Measurements from ENCODE around the gene NELL2.

The NELL2 gene

DNA sequence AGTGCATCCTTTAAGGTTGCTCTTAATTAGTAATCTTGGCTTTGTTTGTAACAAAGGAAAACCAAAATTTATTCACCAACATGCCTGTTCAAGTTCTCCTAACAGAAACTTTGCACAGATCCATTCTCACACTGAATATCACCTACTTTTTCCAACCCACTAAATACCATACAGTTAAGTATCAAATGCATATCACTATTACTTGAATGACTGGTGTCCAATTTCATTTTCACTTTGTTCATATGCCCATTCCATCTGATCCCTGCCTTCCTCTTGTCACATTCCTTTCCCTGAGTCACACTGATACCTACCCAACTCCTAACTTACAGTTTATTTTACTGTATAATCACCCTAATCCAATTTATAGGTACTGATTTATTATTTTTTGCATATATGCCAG is 286.4 kb downstream of the NELL2 start:
- no peak for DNase-seq
- H3K4me3 Mint-ChIP-seq: no peak overlapping the region
- peaks cover 0 to 6% of the 10 kb centered on the region in 2 donors for H3K9me3 Mint-ChIP-seq
- ATAC-seq: peak; percentile 77
- no peaks in the 10 kb centered on the region for H3K27me3 Mint-ChIP-seq
- H3K27ac Mint-ChIP-seq: peak overlapping the region in 1 of 2 donors; percentile 75
- peaks cover 14% of the 10 kb centered on the region for H3K4me1 Mint-ChIP-seq

DNA sequence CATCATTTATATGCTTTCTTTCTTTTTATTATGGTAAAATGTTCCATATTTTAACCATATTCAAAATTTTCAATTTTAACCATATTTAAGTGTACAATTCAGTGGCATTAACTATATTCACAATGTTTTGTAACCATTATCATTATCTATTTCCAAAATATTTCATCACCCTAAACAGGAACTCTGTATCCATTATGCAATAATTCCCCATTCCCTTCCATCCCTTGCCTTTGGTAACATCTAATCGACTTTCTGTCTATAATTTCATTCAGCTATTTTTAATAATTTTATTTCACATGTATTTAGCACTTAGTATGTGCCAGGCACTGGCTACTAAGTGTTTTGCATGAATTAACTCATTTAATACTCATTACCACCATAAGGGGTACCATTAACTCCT is 287.5 kb downstream of the NELL2 start:
- no peaks in the 10 kb centered on the region for H3K27me3 Mint-ChIP-seq
- peak overlapping the region; percentile 9 to 82 for H3K27ac Mint-ChIP-seq
- no peak overlapping the region for H3K4me3 Mint-ChIP-seq
- peaks cover 20% of the 10 kb centered on the region for H3K4me1 Mint-ChIP-seq
- ATAC-seq (no peak), DNase-seq (no peak)
- H3K9me3 Mint-ChIP-seq: peaks cover 0 to 6% of the 10 kb centered on the region in 2 donors

DNA sequence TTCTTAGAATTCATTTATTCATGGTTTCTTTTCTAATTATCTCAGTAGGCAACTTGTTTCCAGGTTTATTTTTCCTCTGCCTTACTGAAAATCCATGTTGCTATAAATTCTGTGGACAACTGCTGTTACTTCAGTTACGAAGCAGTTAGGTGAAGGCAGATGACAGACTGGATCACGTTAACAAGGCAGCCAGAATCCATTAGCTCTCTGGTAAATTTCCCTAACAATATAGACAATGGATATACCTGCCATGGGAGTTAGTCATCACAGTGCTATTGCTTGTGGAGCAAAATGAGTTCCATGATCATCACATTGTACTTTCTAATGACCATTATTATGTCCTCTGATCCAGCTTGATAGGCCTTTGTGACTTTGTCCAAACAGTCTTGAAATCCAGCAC is 291.5 kb downstream of the NELL2 start:
- no peak for DNase-seq

DNA sequence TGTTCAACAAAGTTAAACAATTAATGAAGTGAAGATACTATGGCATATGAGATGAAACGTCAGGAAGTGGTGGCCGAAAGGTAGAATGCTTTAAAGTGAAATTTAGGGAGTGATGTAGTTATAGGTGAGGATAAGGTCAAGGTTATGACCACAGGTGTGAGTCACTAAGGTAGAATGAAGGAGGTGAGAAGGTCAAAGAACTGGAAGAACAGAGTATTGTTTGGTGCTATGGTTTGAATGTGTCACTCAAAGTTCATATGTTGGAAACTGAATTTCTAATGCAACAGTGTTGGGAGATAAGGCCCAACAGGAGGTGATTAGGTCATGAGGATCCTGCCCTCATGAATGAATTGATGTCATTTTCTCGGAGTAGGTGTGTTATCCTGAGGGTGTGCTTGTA is 293.6 kb downstream of the NELL2 start:
- H3K4me1 Mint-ChIP-seq: peaks cover 24% of the 10 kb centered on the region
- H3K9me3 Mint-ChIP-seq: no peaks in the 10 kb centered on the region
- no peaks in the 10 kb centered on the region for H3K27me3 Mint-ChIP-seq
- ATAC-seq: peak; percentile 93
- no peak overlapping the region for H3K4me3 Mint-ChIP-seq
- no peak for DNase-seq
- peak overlapping the region in 1 of 2 donors; percentile 16 for H3K27ac Mint-ChIP-seq

More for the DNA sequence above, 291.5 kb downstream of the NELL2 start:
- no peak overlapping the region for H3K4me3 Mint-ChIP-seq
- ATAC-seq: no peak
- no peak overlapping the region for H3K27ac Mint-ChIP-seq
- H3K4me1 Mint-ChIP-seq: peaks cover 27% of the 10 kb centered on the region
- no peaks in the 10 kb centered on the region for H3K9me3 Mint-ChIP-seq
- no peaks in the 10 kb centered on the region for H3K27me3 Mint-ChIP-seq

DNA sequence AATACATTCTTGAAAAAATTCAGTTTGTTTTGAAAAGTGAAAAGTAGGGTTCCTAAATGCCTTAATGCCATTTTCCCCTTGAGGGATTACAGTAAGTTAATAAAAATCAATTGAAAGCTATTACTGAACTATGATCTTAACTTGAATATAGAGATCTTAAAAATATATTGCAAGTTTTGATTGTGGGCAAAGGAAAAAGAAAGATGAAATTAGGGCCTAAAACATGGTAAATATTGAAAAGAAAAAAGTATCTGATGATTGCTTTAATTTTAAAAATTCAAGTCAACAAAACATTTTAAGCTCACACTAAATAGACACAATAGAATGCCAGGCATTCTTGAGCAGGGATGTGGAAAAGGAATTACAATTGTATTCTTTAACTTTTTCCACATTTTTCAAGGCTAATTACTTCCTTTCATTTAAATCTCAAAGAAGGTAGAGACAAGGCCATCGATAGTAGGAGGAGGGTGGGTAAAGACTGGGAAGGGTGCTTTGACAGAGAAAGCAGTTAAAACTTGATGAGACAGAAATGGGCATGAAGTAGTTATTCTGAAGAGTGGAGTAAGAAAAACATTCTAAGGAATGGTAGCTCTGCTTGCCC is 294.4 kb downstream of the NELL2 start:
- DNase-seq: no peak
- no peaks in the 10 kb centered on the region for H3K27me3 Mint-ChIP-seq
- no peak for ATAC-seq
- peak overlapping the region in 1 of 2 donors; percentile 81 for H3K27ac Mint-ChIP-seq
- peaks cover 24% of the 10 kb centered on the region for H3K4me1 Mint-ChIP-seq
- no peaks in the 10 kb centered on the region for H3K9me3 Mint-ChIP-seq
- no peak overlapping the region for H3K4me3 Mint-ChIP-seq

DNA sequence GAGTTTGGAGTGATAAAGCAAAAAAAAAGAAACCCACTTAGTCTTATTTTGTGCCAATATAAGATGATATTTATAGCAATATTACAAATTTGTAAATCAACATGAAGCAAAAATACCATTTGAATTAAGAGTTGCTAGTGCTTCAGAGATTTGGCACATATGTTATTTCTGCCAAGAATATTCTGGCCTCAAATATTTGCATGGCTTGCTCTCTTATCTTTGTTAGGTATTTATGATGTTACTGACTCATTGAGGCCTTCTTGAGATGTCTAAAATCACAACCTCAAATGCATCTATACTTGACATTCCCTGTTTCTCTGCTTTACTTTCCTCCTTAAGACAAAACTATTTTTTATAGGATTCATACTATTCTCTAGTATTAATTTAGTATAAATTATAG is 301.5 kb downstream of the NELL2 start:
- H3K9me3 Mint-ChIP-seq: no peaks in the 10 kb centered on the region
- H3K27me3 Mint-ChIP-seq: no peaks in the 10 kb centered on the region
- no peak overlapping the region for H3K27ac Mint-ChIP-seq
- ATAC-seq (no peak), DNase-seq (no peak)
- no peaks in the 10 kb centered on the region for H3K4me1 Mint-ChIP-seq
- no peak overlapping the region for H3K4me3 Mint-ChIP-seq

DNA sequence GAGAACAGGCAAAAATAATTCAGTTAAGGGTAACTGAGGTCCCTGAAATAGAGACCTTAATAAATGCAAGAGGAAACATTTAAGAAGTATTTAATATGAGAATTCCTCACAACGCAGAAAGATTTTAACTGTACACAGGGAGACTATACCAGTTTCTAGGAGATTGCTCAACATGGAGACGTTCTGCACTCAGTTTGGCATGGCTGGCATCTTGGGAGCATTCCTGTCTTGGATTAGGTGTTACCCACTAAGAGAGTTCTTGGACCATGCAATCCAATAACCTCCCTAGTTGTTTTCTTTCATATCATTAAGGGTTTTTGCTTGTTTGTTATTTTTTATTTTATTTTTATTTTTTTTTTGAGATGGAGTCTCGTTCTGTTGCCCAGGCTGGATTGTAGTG is 302.4 kb downstream of the NELL2 start:
- H3K4me3 Mint-ChIP-seq: no peak overlapping the region
- no peaks in the 10 kb centered on the region for H3K27me3 Mint-ChIP-seq
- H3K9me3 Mint-ChIP-seq: no peaks in the 10 kb centered on the region
- H3K4me1 Mint-ChIP-seq: no peaks in the 10 kb centered on the region
- no peak for ATAC-seq
- H3K27ac Mint-ChIP-seq: no peak overlapping the region
- DNase-seq: no peak

DNA sequence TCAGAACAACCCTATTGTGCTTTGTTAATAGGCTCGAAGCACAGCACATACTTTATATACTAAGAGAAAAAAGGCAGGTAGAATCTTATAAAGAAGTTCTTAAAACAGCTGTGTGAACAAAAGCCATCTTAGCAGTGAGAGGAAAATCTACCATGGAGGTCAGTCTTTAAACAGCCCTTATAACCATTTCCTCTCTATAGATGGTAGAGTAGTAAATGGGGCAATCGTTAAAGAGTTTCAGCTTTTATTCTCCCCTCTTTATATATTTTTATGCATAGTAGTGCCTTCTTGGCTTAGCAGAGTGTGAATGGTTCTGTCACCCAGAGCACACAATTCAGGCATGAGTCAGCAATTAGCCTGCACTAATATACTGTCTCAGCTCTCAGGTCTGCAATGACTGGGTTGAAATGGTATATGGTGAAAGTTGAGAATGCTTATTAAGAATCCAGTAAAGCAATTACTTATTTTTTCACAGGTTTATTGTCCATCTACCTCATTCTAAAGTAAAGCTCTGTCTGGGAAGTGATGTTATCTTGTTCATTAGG is 305.0 kb downstream of the NELL2 start:
- ATAC-seq: no peak
- Mint-ChIP-seq H3K27me3 (no peaks in the 10 kb centered on the region), H3K9me3 (no peaks in the 10 kb centered on the region), H3K4me1 (no peaks in the 10 kb centered on the region), H3K27ac (peak overlapping the region in 1 of 2 donors; percentile 48), H3K4me3 (no peak overlapping the region)
- no peak for DNase-seq

DNA sequence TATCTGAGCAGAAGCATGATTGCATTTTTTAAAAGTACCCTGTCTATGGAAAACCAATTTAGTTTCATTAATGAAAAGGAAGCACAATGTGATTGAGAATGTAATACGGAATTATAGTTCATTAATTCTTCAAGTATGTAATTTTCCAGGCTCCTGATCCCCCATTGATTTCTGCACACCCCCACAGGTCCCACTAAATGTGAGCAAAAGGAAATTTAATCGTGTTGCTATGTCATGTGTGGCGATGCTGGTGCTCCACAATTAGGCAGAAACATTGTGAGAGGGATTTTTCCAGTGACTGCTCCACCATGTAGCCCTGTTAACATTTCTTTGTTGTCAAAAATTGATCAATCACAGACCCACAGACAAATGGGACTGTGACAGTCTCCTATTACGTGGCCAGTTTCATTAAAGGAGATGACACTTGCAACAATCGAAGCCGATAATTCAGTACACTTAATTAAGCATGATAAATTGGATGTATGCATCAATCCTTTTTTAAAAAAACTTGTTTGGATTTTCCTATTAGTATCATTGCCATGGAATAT is 306.0 kb downstream of the NELL2 start:
- Mint-ChIP-seq H3K4me1 (peaks cover 9% of the 10 kb centered on the region), H3K4me3 (no peak overlapping the region), H3K9me3 (peaks cover 0 to 9% of the 10 kb centered on the region in 2 donors), H3K27me3 (no peaks in the 10 kb centered on the region), H3K27ac (no peak overlapping the region)
- no peak for DNase-seq
- no peak for ATAC-seq

DNA sequence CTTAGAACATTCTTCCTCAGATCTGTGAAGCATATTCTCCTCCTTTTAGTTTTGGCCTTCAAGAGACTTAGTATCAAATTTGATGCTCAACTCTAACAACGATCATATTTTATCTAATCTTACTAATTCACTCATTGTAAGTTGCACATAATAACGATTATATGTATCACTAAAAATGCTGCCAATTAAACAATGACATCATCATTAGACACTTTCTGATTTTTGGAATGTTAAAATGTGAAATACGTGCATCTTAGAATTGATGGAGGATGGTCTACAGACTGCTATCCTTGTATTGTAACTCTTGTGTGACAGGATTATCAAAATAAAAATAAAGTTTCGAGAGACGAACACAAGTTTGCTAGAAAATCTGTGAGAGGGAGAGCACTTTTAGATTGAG is 311.0 kb downstream of the NELL2 start:
- no peak overlapping the region for H3K4me3 Mint-ChIP-seq
- H3K9me3 Mint-ChIP-seq: peaks cover 0 to 12% of the 10 kb centered on the region in 2 donors
- no peaks in the 10 kb centered on the region for H3K27me3 Mint-ChIP-seq
- DNase-seq: no peak
- peaks cover 20% of the 10 kb centered on the region for H3K4me1 Mint-ChIP-seq
- no peak overlapping the region for H3K27ac Mint-ChIP-seq
- no peak for ATAC-seq

DNA sequence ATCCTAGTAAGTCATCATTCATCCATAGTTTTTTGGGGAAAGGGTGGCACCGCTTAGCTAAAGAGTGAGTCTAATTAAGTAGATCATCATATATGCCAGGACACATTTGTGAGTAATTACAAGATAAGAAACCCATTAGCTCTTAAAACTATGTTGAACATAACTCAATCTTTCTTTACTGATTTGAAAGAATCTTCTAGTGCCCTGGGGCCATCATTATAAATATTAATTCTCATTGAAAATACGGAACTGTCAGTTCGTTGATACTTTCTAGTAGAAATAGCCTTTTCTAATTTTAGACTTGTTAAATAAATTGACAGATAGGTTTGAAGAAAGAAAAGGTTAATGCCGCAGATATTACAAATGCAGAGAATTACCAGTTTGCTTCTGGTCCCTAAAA is 312.6 kb downstream of the NELL2 start:
- ATAC-seq (no peak), DNase-seq (no peak)
- Mint-ChIP-seq H3K9me3 (peaks cover 0 to 16% of the 10 kb centered on the region in 2 donors), H3K4me3 (no peak overlapping the region), H3K4me1 (peaks cover 27% of the 10 kb centered on the region), H3K27me3 (no peaks in the 10 kb centered on the region), H3K27ac (no peak overlapping the region)

DNA sequence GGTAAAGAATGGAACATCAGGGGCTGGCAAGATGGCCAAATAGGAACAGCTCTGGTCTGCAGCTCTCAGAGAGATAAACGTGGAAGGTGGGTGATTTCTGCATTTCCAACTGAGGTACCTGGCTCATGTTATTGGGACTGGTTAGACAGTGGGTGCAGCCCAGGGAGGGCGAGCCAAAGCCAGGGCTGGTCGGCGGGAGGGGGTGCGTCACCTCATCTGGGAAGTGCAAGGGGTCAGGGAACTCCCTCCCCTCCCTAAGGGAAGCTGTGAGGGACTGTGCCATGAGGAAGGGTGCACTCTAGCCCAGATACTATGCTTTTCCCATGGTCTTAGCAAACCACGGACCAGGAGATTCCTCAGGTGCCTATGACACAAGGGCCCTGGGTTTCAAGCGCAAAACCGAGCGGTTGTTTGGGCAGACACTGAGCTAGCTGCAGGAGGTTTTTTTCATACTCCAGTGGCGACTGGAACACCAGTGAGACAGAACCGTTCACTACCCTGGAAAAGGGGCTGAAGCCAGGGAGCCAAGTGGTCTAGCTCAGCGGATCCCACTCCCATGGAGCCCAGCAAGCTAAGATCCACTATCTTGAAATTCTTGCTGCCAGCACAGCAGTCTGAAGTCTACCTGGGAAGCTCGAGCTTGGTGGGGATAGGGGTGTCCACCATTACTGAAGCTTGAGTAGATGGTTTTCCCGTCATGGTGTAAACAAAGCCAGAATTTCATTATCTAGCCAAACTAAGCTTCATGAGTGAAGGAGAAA is 317.6 kb downstream of the NELL2 start:
- DNase-seq (no peak), ATAC-seq (no peak)
- no peaks in the 10 kb centered on the region for H3K27me3 Mint-ChIP-seq
- peaks cover 32% of the 10 kb centered on the region for H3K4me1 Mint-ChIP-seq
- no peak overlapping the region for H3K4me3 Mint-ChIP-seq
- H3K9me3 Mint-ChIP-seq: peaks cover 6 to 10% of the 10 kb centered on the region in 2 donors
- no peak overlapping the region for H3K27ac Mint-ChIP-seq

DNA sequence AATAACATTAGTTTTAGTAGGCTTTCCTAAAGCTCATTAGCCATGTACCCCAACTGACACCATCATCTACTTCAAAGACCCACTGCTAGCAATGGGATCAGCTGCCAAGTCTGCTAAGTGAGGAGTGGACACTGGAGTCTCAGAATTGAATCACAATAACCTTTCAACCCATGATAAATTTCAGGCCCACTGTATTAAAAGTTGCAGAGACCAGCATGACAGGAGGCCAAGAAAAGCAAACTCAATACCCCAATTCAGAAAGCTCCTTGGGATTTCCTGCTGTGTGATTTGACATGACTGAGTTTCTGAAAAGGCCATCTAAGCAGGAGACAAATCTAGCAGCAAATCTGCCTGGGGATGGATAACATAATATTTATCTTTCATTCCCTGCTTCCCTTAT is 320.7 kb downstream of the NELL2 start:
- Mint-ChIP-seq H3K4me1 (peaks cover 59% of the 10 kb centered on the region), H3K27me3 (no peaks in the 10 kb centered on the region), H3K4me3 (no peak overlapping the region), H3K27ac (no peak overlapping the region), H3K9me3 (peaks cover 6 to 10% of the 10 kb centered on the region in 2 donors)
- DNase-seq (no peak), ATAC-seq (no peak)

DNA sequence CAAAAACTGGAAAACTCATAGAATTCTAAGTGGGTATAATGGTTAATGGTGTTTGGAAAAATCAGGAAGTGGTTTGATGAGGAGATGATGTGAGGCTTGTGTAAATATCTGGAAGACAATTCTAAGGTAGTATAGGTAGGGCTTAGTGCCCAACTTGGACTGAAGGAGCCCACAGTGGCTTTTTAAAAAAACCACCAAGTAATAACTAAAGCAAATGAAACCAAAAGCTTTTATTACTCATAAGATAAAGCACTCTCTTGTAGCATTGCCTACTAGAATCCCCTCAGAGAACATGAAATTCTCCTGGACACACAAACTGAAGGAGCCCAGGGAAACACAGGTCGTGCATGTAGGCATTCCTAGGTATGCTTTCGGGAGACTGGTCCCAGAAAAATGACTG is 324.5 kb downstream of the NELL2 start:
- Mint-ChIP-seq H3K9me3 (no peaks in the 10 kb centered on the region), H3K4me3 (no peak overlapping the region), H3K27me3 (no peaks in the 10 kb centered on the region), H3K4me1 (peaks cover 62% of the 10 kb centered on the region), H3K27ac (peak overlapping the region in 1 of 2 donors; percentile 22)
- DNase-seq (peak in 1 of 2 donors; percentile 3), ATAC-seq (peak; percentile 93)

DNA sequence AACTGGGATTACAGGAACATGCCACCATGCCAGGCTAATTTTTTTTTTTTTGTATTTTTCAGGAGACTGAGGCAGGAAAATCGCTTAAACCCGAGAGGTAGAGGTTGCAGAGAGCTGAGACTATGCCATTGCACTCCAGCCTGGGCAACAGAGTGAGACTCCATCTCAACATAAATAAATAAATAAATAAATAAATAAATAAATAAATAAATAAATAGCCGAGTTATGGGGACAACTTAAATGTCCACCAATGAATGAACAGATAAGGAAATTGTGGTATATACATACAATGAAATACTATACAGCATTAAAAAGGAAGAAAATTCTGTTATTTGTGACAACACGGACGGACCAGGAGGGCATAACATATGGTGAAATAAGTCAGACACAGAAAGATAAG is 325.7 kb downstream of the NELL2 start:
- Mint-ChIP-seq H3K4me1 (peaks cover 72% of the 10 kb centered on the region), H3K9me3 (no peaks in the 10 kb centered on the region), H3K27me3 (no peaks in the 10 kb centered on the region), H3K4me3 (peak overlapping the region in 1 of 2 donors; percentile 25), H3K27ac (no peak overlapping the region)
- ATAC-seq (no peak), DNase-seq (no peak)

DNA sequence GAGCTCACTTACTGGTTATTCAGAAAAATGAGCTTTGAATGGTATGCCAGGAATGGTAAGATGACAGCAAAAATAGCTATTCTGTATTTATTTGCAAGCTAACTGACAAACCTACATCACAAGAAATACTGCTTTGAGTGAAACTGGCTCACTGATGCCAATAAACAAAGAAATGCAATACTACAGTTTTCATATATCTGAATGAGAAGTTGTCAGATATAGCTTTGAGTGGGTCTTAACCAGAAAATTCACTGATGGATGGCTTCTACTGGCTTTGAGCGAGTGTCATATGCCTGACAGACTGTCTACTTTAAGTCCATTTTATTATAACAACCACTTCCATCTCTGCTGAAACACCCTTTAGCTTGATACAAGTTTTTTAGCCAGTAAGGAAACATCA is 330.1 kb downstream of the NELL2 start:
- H3K27ac Mint-ChIP-seq: no peak overlapping the region
- H3K27me3 Mint-ChIP-seq: no peaks in the 10 kb centered on the region
- peaks cover 71% of the 10 kb centered on the region for H3K4me1 Mint-ChIP-seq
- H3K4me3 Mint-ChIP-seq: no peak overlapping the region
- ATAC-seq: no peak
- H3K9me3 Mint-ChIP-seq: no peaks in the 10 kb centered on the region
- DNase-seq: no peak
